GM12878 (cell line): ENCODE data around the gene RPS6KA5. TPM values are rescaled to one million over a fixed set of nuclear protein-coding genes. Genes with fewer than 3 reads are reported as not detected.

ENCODE experiments used
- ATAC-seq: fragments of 200-7000 bp; cut with Tn5 transposase; 3 replicates; pipeline ENCODE4 v1.9.1; 2020; ENCODE audit warnings: mild to moderate bottlenecking, moderate library complexity
- BruUV-seq: library from RNA; stranded (reverse); fragments of 400-500 nt; replicated peaks from 2 replicates; lab custom pipeline; 2021; lab: Mats Ljungman, UMichigan
- CTCF ChIA-PET: fragments of 300-600 bp; sonication (Branson Sonifier 250); formaldehyde crosslinking; extraction: SDS; loops from one replicate; lab custom pipeline; 2021; ENCODE audit warnings: inconsistent platforms; lab: Yijun Ruan, JAX
- POLR2A ChIA-PET: fragments of 350-600 bp; formaldehyde crosslinking; extraction: SDS; loops from one replicate; lab custom pipeline; 2021; ENCODE audit warnings: inconsistent platforms; lab: Charles Lee
- RAD21 ChIA-PET: fragments of 300-600 bp; sonication (Branson Sonifier 250); formaldehyde crosslinking; loops from one replicate; lab custom pipeline; 2023; ENCODE audit warnings: antibody characterized with exemption; ENCODE audit not compliant: unreplicated experiment; lab: Charles Lee
- SMC1A ChIA-PET: fragments of 300-600 bp; sonication (Branson Sonifier 250); formaldehyde crosslinking; loops from one replicate; lab custom pipeline; 2023; ENCODE audit not compliant: unreplicated experiment, uncharacterized antibody; lab: Charles Lee
- DNase-seq: peaks from one replicate; pipeline ENCODE4 v3.0.0-alpha.2; 2011; ENCODE audit warnings: low read depth, low spot score
- FAIRE-seq: peaks from 3 replicates; lab custom pipeline; 2011; peaks lifted over from hg19 to GRCh38; lab: Jason Lieb, UNC
- H2AFZ ChIP-seq: 2 replicates; pipeline ENCODE4 v1.6.0; 2011; ENCODE audit warnings: low read depth, low read length, control low read depth; ENCODE audit not compliant: control insufficient read depth
- H3K27ac ChIP-seq: 2 replicates; pipeline ENCODE4 v1.5.1; 2011; ENCODE audit warnings: control low read depth; ENCODE audit not compliant: control insufficient read depth, insufficient read depth
- H3K27me3 ChIP-seq, 2 experiments: replicated peaks in 1 of 2; 2 replicates each; pipeline versions ENCODE4 v1.6.0 to v1.6.1; 2011; ENCODE audit warnings: low read length in 1 of 2; ENCODE audit not compliant: control insufficient read depth in 2 of 2, insufficient read depth in 2 of 2
- H3K36me3 ChIP-seq, 2 experiments: 2 replicates each; pipeline ENCODE4 v1.5.1; 2011; ENCODE audit warnings: low read length in 1 of 2; ENCODE audit not compliant: control insufficient read depth in 2 of 2, insufficient read depth in 2 of 2
- H3K4me1 ChIP-seq: 2 replicates; pipeline ENCODE4 v1.6.1; 2011; ENCODE audit warnings: mild to moderate bottlenecking, low read length, moderate library complexity, mixed read lengths; ENCODE audit not compliant: control insufficient read depth, insufficient read depth
- H3K4me2 ChIP-seq: 2 replicates; pipeline ENCODE4 v1.6.0; 2011; ENCODE audit warnings: control low read depth; ENCODE audit not compliant: control insufficient read depth, insufficient read depth
- H3K4me3 ChIP-seq: fragments of 200-600 bp; sonication (generic); 2 replicates; pipeline ENCODE4 v1.5.1; 2016
- H3K79me2 ChIP-seq: 2 replicates; pipeline ENCODE4 v1.6.0; 2011; ENCODE audit warnings: low read length; ENCODE audit not compliant: control insufficient read depth, insufficient read depth
- H3K9ac ChIP-seq: 2 replicates; pipeline ENCODE4 v1.8.0; 2011; ENCODE audit warnings: low read length, control low read depth, mixed read lengths; ENCODE audit not compliant: control insufficient read depth, insufficient read depth
- H3K9me3 ChIP-seq: replicated peaks from 3 replicates; pipeline ENCODE4 v1.5.1; 2011; ENCODE audit warnings: mild to moderate bottlenecking, low read length; ENCODE audit not compliant: control insufficient read depth, insufficient read depth
- H4K20me1 ChIP-seq: 2 replicates; pipeline ENCODE4 v1.6.0; 2011; ENCODE audit not compliant: control insufficient read depth, insufficient read depth
- BACH1 ChIP-seq: fragments of 450-650 bp; IDR thresholded peaks from 2 replicates; pipeline ENCODE4 v1.6.1; 2017; ENCODE audit warnings: mild to moderate bottlenecking, borderline replicate concordance
- CHD1 ChIP-seq: IDR thresholded peaks from 2 replicates; pipeline ENCODE4 v1.6.1; 2012; ENCODE audit warnings: low read depth, low read length, improper control_type of control experiment
- ESRRA ChIP-seq: IDR thresholded peaks from 2 replicates; pipeline ENCODE4 v1.6.1; 2012; ENCODE audit warnings: mild to moderate bottlenecking, low read length, improper control_type of control experiment
- HSF1 ChIP-seq: fragments of 150-350 bp; IDR thresholded peaks from 2 replicates; pipeline ENCODE4 v1.6.1; 2014; ENCODE audit warnings: mild to moderate bottlenecking, low read depth, low read length
- KLF5 ChIP-seq: fragments of 450-650 bp; IDR thresholded peaks from 2 replicates; pipeline ENCODE4 v1.6.1; 2014; ENCODE audit warnings: mild to moderate bottlenecking; ENCODE audit not compliant: partially characterized antibody
- USF1 ChIP-seq: IDR thresholded peaks from 2 replicates; pipeline ENCODE4 v1.6.1; 2011; ENCODE audit warnings: borderline replicate concordance, low read depth, mild to moderate bottlenecking, moderate library complexity, mixed read lengths, low read length; ENCODE audit not compliant: insufficient read depth; ENCODE audit errors: extremely low read length
- WGBS: methylation state at CpG from one replicate; pipeline ENCODE4 v1.1.6; 2016; ENCODE audit warnings: low lambda C conversion rate; ENCODE audit not compliant: insufficient replicate concordance, insufficient coverage; ENCODE audit errors: missing lambda C conversion rate; 5-methylcytosine and 5-hydroxymethylcytosine counted together
- in situ Hi-C: fragments of 300-500 bp; cut with MboI; formaldehyde crosslinking; loops from 9 replicates; pipeline ENCODE4 v1.14.3; 2018; ENCODE audit warnings: mixed read lengths
- intact Hi-C: fragments of 100-400 bp; cut with micrococcal nuclease; formaldehyde crosslinking; loops from one replicate; pipeline ENCODE4 v1.14.2; 2022; ENCODE audit not compliant: unreplicated experiment
- polyA plus RNA-seq, 11 experiments: library from polyadenylated mRNA; depleted of rRNA in 4 of 11; unstranded in 6 of 11; stranded (reverse) in 5 of 11; fragments of >200 nt; fragmentation: Nextera tagmentation in 4 of 11; fragmentation: Illumina TruSeq in 1 of 11; extraction: Ambion mirVana in 4 of 11; extraction: Trizol in 1 of 11; gene quantifications; 1 replicate in 1 of 11; 2 replicates in 10 of 11; pipeline versions ENCODE4 v1.2.1 to v1.2.3, GENCODE V29; 2011 to 2016; ENCODE audit warnings: inconsistent platforms in 2 of 11, missing spikeins in 2 of 11, low read depth in 1 of 11
- total RNA-seq, 4 experiments: library from RNA; depleted of rRNA in 3 of 4; stranded (reverse); fragments of >200 nt in 3 of 4; fragmentation: Illumina TruSeq in 1 of 4; extraction: Trizol in 1 of 4; gene quantifications; 2 replicates each; pipeline versions ENCODE4 v1.2.1 to v1.2.3, GENCODE V29; 2013 to 2021

RPS6KA5 gene
- total and polyA plus RNA-seq, 10 of the 15 experiments (the other 5 are each of a cell fraction or from before 2014, with no cell fraction given): 1.4 to 7.0 (median 3.7) TPM

GRCh38 chr14:90849787-90850444 lies 210.5 kb downstream of the RPS6KA5 start:
- Histone ChIP-seq H3K4me1 (no peaks in the 10 kb centered on the region), H3K4me2 (no peak overlapping the region), H3K36me3 (no peaks in the 10 kb centered on the region), H2AFZ (no peak overlapping the region), H3K27ac (no peak overlapping the region), H3K9ac (no peak overlapping the region), H4K20me1 (no peaks in the 10 kb centered on the region), H3K9me3 (no peaks in the 10 kb centered on the region), H3K79me2 (no peaks in the 10 kb centered on the region), H3K4me3 (no peak overlapping the region), H3K27me3 (no peaks in the 10 kb centered on the region)
- no peak for DNase-seq
- in situ Hi-C loops (no loop called here), intact Hi-C loops (no loop called here)
- ChIA-PET SMC1A (interaction anchor here (0.6 to 0.7 kb wide), 2 partner anchors 25 to 72 kb away, joined by 3 read pairs; no protein-coding TSS in a partner anchor), CTCF (interaction anchor here (0.6 kb wide), 1 partner anchor 231 kb away, joined by 6 read pairs; no protein-coding TSS in a partner anchor), POLR2A (interaction anchor here (0.5 to 0.6 kb wide), 2 partner anchors 86 to 267 kb away, joined by 4 to 5 read pairs; no protein-coding TSS in a partner anchor), RAD21 (no interaction called here)
- no TSS peak for BruUV-seq
- ATAC-seq: no peak
- TF ChIP-seq ESRRA (no peak), HSF1 (no peak), KLF5 (no peak), CHD1 (no peak), USF1 (no peak), BACH1 (no peak)
- WGBS: 62% methylated on average over 7 of the region's 7 CpGs
- no peak for FAIRE-seq
